PC-3 (cell line): ENCODE results near the gene CCNL1. TPM values are rescaled to one million over a fixed set of nuclear protein-coding genes. Genes with fewer than 3 reads are reported as not detected.

Experiments
- ATAC-seq: fragments of 200-7000 bp; cut with Tn5 transposase; 2 replicates; pipeline ENCODE4 v1.9.1; 2020; ENCODE audit warnings: mild to moderate bottlenecking, moderate library complexity
- BruUV-seq: library from RNA; stranded (reverse); fragments of 400-500 nt; replicated peaks from 2 replicates; lab custom pipeline; 2021; lab: Mats Ljungman, UMichigan
- CTCF ChIA-PET: fragments of 300-600 bp; sonication (Branson Sonifier 250); formaldehyde crosslinking; loops from one replicate; lab custom pipeline; 2022; ENCODE audit warnings: antibody characterized with exemption; lab: Charles Lee
- POLR2A ChIA-PET: fragments of 300-600 bp; sonication (Branson Sonifier 250); formaldehyde crosslinking; loops from one replicate; lab custom pipeline; 2022; ENCODE audit warnings: antibody characterized with exemption; ENCODE audit not compliant: unreplicated experiment; lab: Charles Lee
- DNase-seq: peaks from one replicate; pipeline ENCODE4 v3.0.0-alpha.2; 2015
- H2AFZ ChIP-seq: fragments of 300-600 bp; sonication (generic); 2 replicates; pipeline ENCODE4 v1.6.0; 2016; ENCODE audit warnings: antibody characterized with exemption, low read length
- H3F3A ChIP-seq: fragments of 300-600 bp; sonication (generic); one replicate; pipeline ENCODE4 v1.6.0; 2017; ENCODE audit warnings: antibody characterized with exemption, low read length, control low read depth, mild to moderate bottlenecking; ENCODE audit not compliant: unreplicated experiment
- H3K27ac ChIP-seq: fragments of 300-600 bp; sonication (generic); 2 replicates; pipeline ENCODE4 v1.5.1; 2016; ENCODE audit warnings: mild to moderate bottlenecking, low read length
- H3K27me3 ChIP-seq: fragments of 300-600 bp; sonication (generic); 2 replicates; pipeline ENCODE4 v1.6.1; 2016; ENCODE audit warnings: low read length, mixed read lengths
- H3K36me3 ChIP-seq: fragments of 300-600 bp; sonication (generic); 2 replicates; pipeline ENCODE4 v1.6.1; 2016; ENCODE audit warnings: low read depth, mixed run types, low read length, mixed read lengths
- H3K4me1 ChIP-seq: fragments of 300-600 bp; sonication (generic); 2 replicates; pipeline ENCODE4 v1.5.1; 2016; ENCODE audit warnings: low read length; ENCODE audit not compliant: insufficient read depth
- H3K4me2 ChIP-seq: fragments of 300-600 bp; sonication (generic); 2 replicates; pipeline ENCODE4 v1.6.0; 2016; ENCODE audit warnings: low read length
- H3K4me3 ChIP-seq: fragments of 300-600 bp; sonication (generic); 2 replicates; pipeline ENCODE4 v1.5.1; 2016; ENCODE audit warnings: mild to moderate bottlenecking, low read length, mixed read lengths
- H3K79me2 ChIP-seq: fragments of 300-600 bp; sonication (generic); 2 replicates; pipeline ENCODE4 v1.6.1; 2017; ENCODE audit warnings: low read length, mixed read lengths
- H3K9ac ChIP-seq: fragments of 300-600 bp; sonication (generic); 2 replicates; pipeline ENCODE4 v1.6.0; 2016; ENCODE audit warnings: mild to moderate bottlenecking, low read length
- H3K9me2 ChIP-seq: fragments of 300-600 bp; sonication (generic); replicated peaks from 2 replicates; pipeline ENCODE4 v1.6.1; 2016; ENCODE audit warnings: mixed run types, low read length, mixed read lengths
- H3K9me3 ChIP-seq: fragments of 300-600 bp; sonication (generic); 2 replicates; pipeline ENCODE4 v1.6.1; 2016; ENCODE audit warnings: low read length, mixed read lengths
- H4K20me1 ChIP-seq: fragments of 300-600 bp; sonication (generic); 2 replicates; pipeline ENCODE4 v1.6.1; 2016; ENCODE audit warnings: low read length, mixed read lengths
- EZH2 ChIP-seq: fragments of 300-600 bp; sonication (generic); IDR thresholded peaks from one replicate; pipeline ENCODE4 v1.6.1; 2017; ENCODE audit warnings: antibody characterized with exemption, mild to moderate bottlenecking, low read length; ENCODE audit not compliant: unreplicated experiment
- EZH2phosphoT487 ChIP-seq: fragments of 300-600 bp; sonication (generic); IDR thresholded peaks from 2 replicates; pipeline ENCODE4 v1.6.1; 2018; ENCODE audit warnings: mild to moderate bottlenecking, antibody characterized with exemption, low read length, borderline replicate concordance
- intact Hi-C: fragments of 100-400 bp; cut with micrococcal nuclease; formaldehyde crosslinking; loops from 2 replicates; pipeline ENCODE4 v1.9.0; 2023
- total RNA-seq: library from RNA; depleted of rRNA; stranded (reverse); fragments of >200 nt; gene quantifications from 2 replicates; pipeline ENCODE4 v1.2.3, GENCODE V29; 2014
- TF ChIP-seq, protein P1 (sequence below): fragments of 300-600 bp; sonication (generic); conservative IDR thresholded peaks from 2 replicates; pipeline ENCODE4 v1.5.1; 2017; ENCODE audit warnings: antibody characterized with exemption, low read depth, mild to moderate bottlenecking, low read length

The CCNL1 gene
- total RNA-seq, 1 experiment from 2014 or later: 231 TPM

DNA sequence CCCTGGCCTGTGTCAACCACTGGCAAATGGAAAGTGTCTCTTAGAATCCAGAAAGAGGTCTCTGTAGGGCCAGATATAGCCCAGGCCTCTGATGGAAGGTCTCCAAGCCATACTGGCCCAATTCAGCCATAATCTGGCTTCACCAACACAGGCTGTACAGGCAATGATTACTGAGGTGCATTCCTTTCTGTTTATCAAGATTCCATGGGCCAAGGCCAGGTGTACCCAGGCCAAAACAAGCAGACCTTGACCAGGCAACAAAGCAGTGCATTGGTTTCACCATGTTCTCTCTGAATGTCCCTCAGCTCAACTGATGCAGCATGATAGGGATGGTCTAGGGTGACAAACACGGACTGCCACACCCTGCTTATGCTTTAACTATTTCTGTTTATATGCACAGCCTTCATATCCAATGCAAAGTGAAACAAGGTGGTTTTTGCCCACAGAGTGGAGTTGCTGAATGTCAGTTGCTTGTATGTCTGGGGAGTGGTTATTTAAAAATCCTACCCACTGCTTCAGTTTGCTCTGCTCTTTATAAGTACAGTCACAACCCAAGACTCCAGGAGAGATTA is 25.2 kb downstream of the CCNL1 start:
- Histone ChIP-seq H3K4me1 (peaks cover 75% of the 10 kb centered on the region), H3K36me3 (no peaks in the 10 kb centered on the region), H3K9ac (peak overlapping the region; percentile 25), H3K79me2 (no peaks in the 10 kb centered on the region), H3K4me3 (no peak overlapping the region), H4K20me1 (no peaks in the 10 kb centered on the region), H3K27me3 (no peaks in the 10 kb centered on the region), H3K9me3 (no peaks in the 10 kb centered on the region), H3K27ac (peak overlapping the region; percentile 99), H3F3A (peaks cover 5% of the 10 kb centered on the region), H3K9me2 (no peaks in the 10 kb centered on the region), H2AFZ (no peak overlapping the region), H3K4me2 (peak overlapping the region; percentile 31)
- ChIA-PET POLR2A (no interaction called here), CTCF (no interaction called here)
- DNase-seq (peak; percentile 62), ATAC-seq (peak; percentile 0; the same call in 1 of the 2 replicates)
- intact Hi-C loops: loop anchor here (5.0 kb wide), 2 partner anchors 442 to 687 kb away; no protein-coding TSS in a partner anchor
- TF ChIP-seq, protein P1, sequence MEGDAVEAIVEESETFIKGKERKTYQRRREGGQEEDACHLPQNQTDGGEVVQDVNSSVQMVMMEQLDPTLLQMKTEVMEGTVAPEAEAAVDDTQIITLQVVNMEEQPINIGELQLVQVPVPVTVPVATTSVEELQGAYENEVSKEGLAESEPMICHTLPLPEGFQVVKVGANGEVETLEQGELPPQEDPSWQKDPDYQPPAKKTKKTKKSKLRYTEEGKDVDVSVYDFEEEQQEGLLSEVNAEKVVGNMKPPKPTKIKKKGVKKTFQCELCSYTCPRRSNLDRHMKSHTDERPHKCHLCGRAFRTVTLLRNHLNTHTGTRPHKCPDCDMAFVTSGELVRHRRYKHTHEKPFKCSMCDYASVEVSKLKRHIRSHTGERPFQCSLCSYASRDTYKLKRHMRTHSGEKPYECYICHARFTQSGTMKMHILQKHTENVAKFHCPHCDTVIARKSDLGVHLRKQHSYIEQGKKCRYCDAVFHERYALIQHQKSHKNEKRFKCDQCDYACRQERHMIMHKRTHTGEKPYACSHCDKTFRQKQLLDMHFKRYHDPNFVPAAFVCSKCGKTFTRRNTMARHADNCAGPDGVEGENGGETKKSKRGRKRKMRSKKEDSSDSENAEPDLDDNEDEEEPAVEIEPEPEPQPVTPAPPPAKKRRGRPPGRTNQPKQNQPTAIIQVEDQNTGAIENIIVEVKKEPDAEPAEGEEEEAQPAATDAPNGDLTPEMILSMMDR: no peak
- TF ChIP-seq EZH2 (no peak), EZH2phosphoT487 (no peak)
- BruUV-seq: no TSS peak

DNA sequence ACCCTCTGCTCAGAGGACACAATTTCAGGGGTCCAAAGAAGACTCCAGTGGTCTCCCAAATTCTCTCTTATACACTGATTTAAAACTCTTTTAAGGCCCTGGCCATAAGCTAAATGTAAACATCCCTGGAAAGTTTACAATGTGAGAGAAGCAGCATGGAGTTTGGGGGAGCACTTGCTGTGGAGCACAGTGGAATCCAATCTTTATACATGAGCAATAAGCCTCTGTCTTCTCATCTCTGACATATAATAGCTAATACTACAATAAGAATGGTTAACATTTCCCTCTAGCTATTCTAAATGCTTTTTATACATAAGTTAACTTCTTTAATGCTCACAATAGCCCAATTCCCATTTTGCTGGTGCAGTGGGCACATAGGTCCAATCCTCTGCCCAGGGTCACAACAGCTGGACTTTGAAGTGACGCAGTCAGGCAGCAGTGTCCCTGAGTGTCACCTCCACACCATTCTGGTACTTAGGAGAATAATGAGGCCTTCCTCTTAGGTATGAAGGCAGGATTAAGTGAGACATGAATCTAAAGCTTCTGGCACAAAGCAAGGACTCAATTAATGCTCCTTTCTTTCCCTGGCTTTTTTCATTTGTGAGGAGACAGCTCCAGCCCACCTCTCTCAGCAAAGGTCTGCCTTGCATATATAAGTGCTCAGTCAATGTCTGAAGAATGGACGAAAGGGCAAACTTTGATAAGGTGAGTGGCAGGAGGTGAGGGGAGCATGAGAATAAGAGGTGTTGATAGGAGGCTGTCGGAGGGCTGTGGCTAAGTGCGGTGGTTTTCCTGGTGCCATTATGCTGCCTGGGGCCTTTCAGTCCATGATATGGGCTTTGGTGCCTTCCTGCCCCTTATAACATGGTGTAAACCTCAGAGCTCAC is 26.3 kb downstream of the CCNL1 start:
- TF ChIP-seq, protein P1: no peak
- no peak for TF ChIP-seq EZH2phosphoT487
- Histone ChIP-seq H3K9me3 (no peaks in the 10 kb centered on the region), H3K9ac (no peak overlapping the region; the same call in 1 of the 2 replicates), H3K4me3 (no peak overlapping the region), H3K79me2 (no peaks in the 10 kb centered on the region), H3K4me1 (peaks cover 85% of the 10 kb centered on the region), H3K27me3 (no peaks in the 10 kb centered on the region), H3F3A (peaks cover 15% of the 10 kb centered on the region), H3K36me3 (no peaks in the 10 kb centered on the region), H4K20me1 (no peaks in the 10 kb centered on the region), H3K9me2 (no peaks in the 10 kb centered on the region), H3K4me2 (no peak overlapping the region), H2AFZ (no peak overlapping the region), H3K27ac (peak overlapping the region; percentile 99)
- CTCF ChIA-PET: interaction anchor here (0.6 kb wide), 3 partner anchors 51 to 690 kb away, joined by 3 read pairs; no protein-coding TSS in a partner anchor
- no TSS peak for BruUV-seq
- DNase-seq: no peak
- POLR2A ChIA-PET: interaction anchor here (0.5 kb wide), 1 partner anchor 45 kb away, joined by 3 read pairs; no protein-coding TSS in a partner anchor
- intact Hi-C loops: no loop called here
- ATAC-seq: no peak
